ENCODE measurements around the gene RRP9.

Gene RRP9

GRCh38 chr3:51955175-51955892, 13.6 kb upstream of the RRP9 start, which contains the start of gene GPR62:
TSS of gene GPR62 (plus strand) at chr3:51955381. CDS start at chr3:51955653, 272 bp downstream.
- DNase-seq = no peak

GRCh38 chr3:51954713-51955112, 13.0 kb upstream of the RRP9 start:
- DNase-seq = no peak

GRCh38 chr3:51954105-51954504, 12.4 kb upstream of the RRP9 start:
- DNase-seq = no peak

- peak; percentile 8 for DNase-seq
Measured at GRCh38 chr3:51953445-51953844, 11.7 kb upstream of the RRP9 start.

GRCh38 chr3:51950899-51951298, 9.2 kb upstream of the RRP9 start:
- no peak for DNase-seq

GRCh38 chr3:51949121-51949520, 7.4 kb upstream of the RRP9 start:
- DNase-seq = no peak

GRCh38 chr3:51948016-51948580, 6.4 kb upstream of the RRP9 start:
- DNase-seq = no peak

- DNase-seq = no peak
Measured at GRCh38 chr3:51947215-51947900, 5.7 kb upstream of the RRP9 start.

- DNase-seq = no peak
Measured at GRCh38 chr3:51946796-51947195, 5.1 kb upstream of the RRP9 start.

- DNase-seq = no peak
Measured at GRCh38 chr3:51945926-51946705, 4.4 kb upstream of the RRP9 start.

GRCh38 chr3:51945031-51945840, 3.5 kb upstream of the RRP9 start:
- DNase-seq = no peak

GRCh38 chr3:51944451-51945021, 2.8 kb upstream of the RRP9 start:
- DNase-seq = no peak

GRCh38 chr3:51943451-51944391, 2.0 kb upstream of the RRP9 start:
- no peak for DNase-seq

GRCh38 chr3:51942603-51943450, 1.1 kb upstream of the RRP9 start:
- no peak for DNase-seq

GRCh38 chr3:51941463-51941797, 274 bp downstream of the RRP9 start:
- DNase-seq = no peak

- no peak for DNase-seq
Measured at GRCh38 chr3:51940648-51941462, 849 bp downstream of the RRP9 start.

- DNase-seq = no peak
Measured at GRCh38 chr3:51938780-51939425, 2.8 kb downstream of the RRP9 start.

- DNase-seq = no peak
Measured at GRCh38 chr3:51937611-51938450, 3.9 kb downstream of the RRP9 start.
